ENCODE data around the gene RWDD4.
"Not testable (repeated sequence)": the region's sequence is repeated elsewhere in the genome, so short reads cannot be mapped to it uniquely, and the experiment has no call there.

The RWDD4 gene

DNA sequence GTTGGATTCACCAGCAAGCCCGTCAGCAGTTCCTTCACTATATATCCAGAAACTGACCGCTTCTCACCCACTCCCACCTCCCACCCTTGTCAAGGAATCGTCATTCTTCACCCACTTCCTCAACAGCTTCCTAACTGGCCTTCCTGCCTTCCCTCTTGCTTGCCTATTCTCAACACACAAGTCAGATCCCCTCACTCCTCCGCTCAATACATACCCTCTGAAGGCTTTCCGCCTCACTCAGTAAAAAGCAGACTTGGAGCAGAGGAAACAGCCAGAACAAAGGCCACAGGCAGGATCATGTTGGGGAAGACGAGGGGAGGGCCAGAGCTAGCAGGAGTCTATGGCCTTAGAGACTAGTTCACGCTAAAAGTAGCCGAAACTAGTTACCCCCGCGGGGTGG lies 23.7 kb downstream of the RWDD4 start:
- DNase-seq: no peak

DNA sequence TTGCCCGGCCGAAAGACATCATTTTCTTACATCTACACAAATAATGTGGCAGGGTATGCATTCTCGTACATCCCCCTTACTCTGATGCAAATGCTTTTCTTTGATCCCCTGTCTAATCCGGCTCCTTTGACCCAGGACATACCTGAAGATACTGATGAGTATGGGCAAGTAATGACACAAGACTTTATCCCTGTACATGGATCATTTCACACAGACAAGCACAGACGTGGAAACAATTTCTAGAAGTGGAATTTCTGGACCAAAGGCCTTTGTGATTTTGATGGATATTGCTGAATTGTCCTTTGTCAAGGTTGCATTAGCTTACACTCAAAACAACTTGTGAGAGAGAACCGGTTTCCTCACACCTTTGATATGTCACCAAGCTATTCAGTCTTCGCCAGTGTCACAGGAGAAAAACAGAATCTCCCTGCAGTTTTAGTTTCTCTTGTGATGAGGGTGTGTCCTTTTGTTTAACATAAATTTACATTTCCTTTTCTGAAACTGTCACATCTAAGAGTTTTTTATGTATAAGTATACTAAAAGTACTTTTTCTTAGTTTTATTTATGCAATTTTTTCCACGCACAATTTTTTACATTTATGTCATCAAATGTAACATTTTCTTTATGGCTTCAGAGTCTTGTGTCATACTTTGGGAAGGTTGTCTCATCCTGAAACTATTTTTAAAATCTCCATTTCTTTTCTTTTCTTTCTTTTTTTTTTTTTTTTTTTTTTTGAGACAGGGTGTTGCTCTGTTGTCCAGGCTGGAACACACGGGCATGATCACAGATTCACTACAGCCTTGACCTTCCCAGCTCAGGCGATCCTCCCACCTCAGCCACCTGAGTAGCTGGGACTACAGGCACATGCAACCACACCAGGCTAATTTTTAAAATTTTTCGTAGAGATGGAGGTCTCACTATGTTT lies 25.2 kb downstream of the RWDD4 start:
- no peak for DNase-seq

DNA sequence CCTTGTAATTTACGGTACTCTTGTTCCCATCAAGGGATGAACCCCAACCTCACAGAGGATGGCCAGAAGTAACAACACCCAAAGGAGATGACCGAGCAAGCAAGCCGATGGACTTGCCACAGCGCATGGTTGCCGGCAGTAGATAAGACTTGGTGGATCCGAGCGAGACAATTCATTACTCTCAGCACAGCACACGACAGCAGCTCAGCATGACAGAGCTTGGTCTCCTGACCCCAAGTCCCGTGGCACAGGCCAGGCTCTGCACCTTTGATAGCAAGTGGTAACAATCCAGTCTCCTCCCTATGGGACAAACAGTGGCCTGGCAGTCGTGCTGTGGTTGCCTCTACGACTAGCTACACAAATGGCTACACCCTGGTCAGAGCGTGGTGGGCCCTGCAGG lies 26.3 kb downstream of the RWDD4 start:
- DNase-seq: no peak

DNA sequence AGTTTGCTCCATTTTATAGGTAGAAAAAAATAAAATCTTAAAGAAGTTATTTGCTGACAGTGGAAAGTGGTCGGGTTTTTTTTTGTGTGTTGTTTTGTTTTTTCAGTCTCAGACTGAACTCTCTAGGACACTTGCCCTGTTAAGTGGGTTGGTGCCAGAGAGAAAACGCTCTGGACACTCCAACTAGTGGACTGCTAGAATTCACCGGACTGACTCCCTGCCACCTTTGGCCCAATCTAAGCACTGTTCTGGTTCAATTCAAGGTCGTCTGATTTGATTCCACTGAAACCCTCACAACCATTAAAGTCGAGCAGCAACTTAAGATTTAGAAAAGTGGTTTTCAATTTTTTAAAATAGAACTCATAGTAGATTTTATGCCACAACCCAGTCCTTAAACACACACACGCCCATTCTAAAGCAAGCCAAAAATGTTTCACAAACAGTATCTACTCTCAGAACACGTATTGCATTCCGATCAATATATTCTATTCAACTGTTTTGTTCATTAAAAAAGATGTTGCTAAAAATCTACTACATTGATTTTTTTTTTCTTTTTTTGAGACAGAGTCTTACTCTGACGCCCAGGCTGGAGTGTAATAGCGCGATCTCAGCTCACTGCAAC lies 27.3 kb downstream of the RWDD4 start:
- DNase-seq: no peak

DNA sequence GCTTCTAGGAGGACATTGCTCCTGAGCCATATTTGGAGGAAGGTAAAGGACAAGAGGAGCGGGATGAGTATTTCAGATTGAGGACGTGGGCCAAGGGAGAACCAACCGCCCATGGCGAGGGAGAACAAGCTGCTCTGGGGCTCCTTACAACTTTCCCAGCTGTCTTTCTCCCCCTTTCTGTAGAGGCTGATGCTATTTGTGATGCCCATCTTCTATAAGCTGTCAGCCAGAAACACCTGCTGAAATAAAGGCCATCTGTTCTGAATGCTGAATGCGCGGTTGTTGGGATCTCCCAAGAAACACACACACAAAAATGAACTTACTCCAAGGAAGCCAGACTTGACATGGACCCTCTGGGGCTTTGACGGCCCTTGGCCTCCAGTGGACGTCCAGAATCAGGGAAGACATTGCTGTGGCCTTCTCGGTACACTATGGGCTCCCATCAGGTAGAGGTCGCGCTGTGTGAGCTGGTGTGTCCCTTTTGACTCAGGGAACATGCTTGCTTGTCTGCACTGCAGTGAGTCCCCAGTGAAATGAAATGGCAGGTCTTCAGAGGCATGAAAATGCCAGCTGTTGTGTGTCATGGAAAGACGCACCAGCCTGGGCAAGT lies 30.9 kb downstream of the RWDD4 start:
- no peak for DNase-seq

DNA sequence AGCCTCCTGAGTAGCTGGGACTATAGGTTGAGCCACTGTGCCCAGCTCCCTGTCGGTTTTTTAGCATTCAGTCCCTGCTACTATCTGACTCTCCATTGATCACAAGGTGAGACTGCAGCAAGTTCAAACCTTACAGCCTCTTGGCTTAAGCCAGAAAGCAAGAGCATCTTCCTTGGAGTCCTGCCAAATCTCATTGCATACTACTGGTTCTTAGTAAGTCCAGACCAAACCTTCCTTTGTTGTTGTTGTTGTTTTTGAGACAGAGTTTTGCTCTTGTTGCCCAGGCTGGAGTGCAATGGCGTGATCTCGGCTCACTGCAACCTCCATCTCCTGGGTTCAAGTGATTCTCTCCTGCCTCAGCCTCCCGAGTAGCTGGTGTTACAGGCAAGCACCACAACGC lies 31.7 kb downstream of the RWDD4 start:
- DNase-seq: not testable (repeated sequence)

DNA sequence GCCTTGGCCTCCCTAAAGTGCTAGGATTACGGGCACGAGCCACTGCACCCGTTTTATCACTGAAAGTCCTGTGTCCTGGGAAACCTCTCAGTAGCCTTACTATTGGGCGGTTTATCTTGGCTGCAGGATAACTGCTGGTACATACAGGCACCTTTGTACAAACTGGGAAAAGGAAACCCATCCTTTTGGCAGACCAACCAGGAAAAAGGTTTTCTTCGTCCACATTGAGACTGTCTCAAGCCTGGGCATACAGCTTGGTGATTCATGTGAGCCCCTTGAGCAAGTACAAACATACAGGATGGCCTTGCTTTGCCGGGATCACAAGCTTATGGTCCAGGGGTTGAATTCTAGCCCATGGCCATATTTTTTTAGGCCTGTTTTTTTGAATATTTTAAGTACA lies 32.8 kb downstream of the RWDD4 start:
- no peak for DNase-seq

- no peak for DNase-seq
Observed at GRCh38 chr4:183624548-183624947, 34.4 kb downstream of the RWDD4 start.

- no peak for DNase-seq
Observed at GRCh38 chr4:183621875-183622274, 37.1 kb downstream of the RWDD4 start.

DNA sequence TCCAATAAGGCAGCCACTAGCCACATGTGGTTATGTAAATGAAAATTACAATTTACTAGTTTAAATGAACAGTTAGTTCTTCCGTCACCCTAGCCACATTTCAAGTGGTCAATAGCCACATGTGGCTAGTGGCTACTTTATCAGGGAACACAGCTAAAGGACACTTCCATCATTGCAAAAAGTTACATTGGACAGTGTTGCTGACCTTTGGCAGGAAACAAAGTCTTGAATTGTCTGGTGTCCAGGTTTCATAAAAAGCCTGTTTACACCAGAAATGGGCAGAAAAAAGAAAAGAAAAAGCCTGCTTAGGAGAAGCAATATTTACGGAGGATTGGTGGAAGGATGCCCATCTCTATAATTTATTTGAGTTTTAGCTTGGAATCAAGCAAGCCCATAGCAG lies 38.6 kb downstream of the RWDD4 start:
- no peak for DNase-seq

GRCh38 chr4:183618681-183619080 lies 40.3 kb downstream of the RWDD4 start:
- no peak for DNase-seq

- no peak for DNase-seq
Observed at GRCh38 chr4:183617075-183617474, 41.9 kb downstream of the RWDD4 start.

GRCh38 chr4:183612329-183613250 lies 46.4 kb downstream of the RWDD4 start:
- no peak for DNase-seq

DNA sequence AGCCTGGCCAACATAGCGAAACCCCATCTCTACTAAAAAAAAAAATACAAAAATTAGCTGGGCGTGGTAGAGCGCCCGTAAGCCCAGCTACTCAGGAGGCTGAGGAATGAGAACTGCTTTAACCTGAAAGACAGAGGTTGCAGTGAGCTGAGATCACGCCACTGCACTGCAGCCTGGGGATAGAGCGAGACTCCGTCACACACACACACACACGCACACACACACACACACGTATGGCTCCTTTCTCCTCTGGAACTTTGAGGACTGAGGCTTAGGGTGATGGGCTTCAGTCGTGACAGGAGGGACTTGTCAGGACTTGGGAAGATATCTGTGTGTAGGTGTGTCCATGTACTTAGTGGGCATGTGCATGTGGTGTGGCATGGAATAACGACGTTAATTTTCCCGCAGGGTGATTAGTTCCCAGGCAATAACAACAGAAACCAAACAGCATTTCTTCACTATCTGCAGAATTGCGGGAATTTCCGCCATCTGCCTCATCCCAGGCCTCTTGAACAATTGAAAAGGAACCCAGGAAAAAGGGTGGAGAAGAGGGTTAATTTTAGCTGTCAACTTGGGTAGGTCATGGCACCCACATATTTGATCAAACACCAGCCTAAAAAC lies 47.7 kb downstream of the RWDD4 start:
- no peak for DNase-seq

- DNase-seq: no peak
Observed at GRCh38 chr4:183610613-183611012, 48.4 kb downstream of the RWDD4 start.

DNA sequence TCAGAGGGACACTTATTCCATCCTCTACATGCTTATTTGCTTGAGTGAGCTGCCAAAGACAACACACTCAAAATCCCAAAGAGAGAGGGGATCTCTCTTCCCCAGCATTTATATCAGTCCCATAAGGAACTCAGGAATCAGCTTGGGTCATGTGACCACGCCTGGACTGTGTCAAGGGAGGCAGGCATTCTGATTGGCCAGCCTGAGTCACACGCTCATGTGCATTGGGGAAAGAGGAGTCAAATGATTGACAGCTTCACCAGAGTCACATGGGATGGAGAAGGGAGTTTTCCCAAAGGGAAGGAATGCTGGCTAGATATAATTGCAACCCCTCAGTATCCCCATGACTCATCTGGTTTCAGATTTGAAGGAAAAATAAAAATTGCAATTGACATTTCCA lies 49.0 kb downstream of the RWDD4 start:
- DNase-seq: no peak

- no peak for DNase-seq
Observed at GRCh38 chr4:183609151-183609550, 49.8 kb downstream of the RWDD4 start.

GRCh38 chr4:183607894-183608293 lies 51.1 kb downstream of the RWDD4 start:
- no peak for DNase-seq

DNA sequence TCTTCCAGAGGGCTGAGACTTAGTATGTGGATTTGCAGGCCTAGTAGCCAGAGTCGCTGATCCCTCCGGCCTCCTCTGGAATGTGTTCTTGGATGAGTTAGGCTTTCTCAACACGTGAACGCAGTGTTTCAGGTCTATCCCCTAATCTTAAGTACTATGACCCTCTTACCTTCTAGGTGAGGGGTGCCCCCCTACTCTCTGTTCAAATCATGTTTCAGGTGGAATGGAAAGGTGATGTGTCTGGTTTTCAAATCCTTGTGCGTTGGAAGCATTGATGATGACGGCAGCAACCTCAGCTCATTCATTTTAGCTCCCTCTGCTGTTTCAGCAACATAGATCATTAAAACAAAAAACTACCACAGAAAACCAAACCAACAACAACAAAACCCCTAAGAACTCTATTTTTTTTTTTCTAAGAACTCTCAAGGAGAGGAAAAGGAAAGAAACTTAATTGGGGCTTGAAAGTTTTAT lies 56.4 kb downstream of the RWDD4 start:
- no peak for DNase-seq

GRCh38 chr4:183601381-183601780 lies 57.6 kb downstream of the RWDD4 start:
- DNase-seq: no peak

DNA sequence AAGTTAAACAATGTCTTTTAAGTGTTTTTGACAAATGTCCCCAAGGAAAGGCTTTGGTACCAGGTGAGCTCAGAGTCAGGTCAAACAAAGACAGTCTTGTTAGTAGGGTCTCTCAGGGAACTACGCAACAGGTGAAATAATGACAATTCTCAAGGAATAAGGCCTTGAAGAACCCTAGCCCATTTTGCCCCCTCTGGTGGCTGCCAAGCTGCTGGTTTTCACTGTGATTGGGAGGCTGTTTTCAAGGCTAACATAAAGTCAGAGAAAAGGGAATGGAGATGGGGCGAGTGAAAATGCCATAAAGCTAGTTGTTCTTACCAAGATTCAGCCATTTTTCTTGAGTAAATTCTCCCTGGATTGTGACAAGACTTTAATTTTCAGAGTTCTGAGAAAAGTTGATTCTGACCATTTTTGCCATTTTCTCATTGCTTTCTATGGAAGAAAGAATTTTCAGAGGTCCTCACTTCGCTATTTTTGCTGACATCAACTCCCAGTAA lies 58.7 kb downstream of the RWDD4 start:
- no peak for DNase-seq

DNA sequence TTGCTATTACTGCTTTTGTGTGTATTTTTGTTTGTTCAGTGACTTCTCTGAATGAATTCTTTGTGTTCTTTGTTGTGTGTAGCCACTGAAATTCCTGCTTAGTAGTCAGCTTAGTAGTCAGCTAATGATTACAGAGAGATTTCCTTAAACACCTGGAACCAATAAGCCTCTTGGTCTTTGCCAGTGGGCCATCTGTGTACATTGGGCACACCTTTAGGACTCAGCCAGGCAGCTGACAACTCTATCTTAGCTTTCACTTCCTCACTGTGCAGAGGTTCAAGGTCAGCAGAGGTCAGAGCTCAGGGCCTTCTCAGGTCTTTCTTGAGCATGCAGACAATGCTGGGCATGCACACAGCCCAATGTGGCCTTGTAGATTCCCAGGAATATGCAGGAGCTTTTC lies 59.3 kb downstream of the RWDD4 start:
- DNase-seq: no peak
